Left cardiac atrium (tissue), 4 donors: Measurements from ENCODE around the gene SHCBP1. TPM values are rescaled to one million over a fixed set of nuclear protein-coding genes. Genes with fewer than 3 reads are reported as not detected.

Source experiments
- ATAC-seq, 2 donors: fragments of 200-7000 bp; cut with Tn5 transposase; one replicate each; pipeline ENCODE4 v1.9.1; 2020; ENCODE audit warnings: mild to moderate bottlenecking in 2 of 2, moderate library complexity in 2 of 2
- DNase-seq: peaks from one replicate; pipeline ENCODE4 v3.0.0-alpha.2; 2020
- intact Hi-C, 2 donors: fragments of 100-400 bp; cut with DNase I; formaldehyde crosslinking; loops; one replicate each; pipeline versions ENCODE4 v1.14.1 to v1.15.1; 2022 to 2023
- total RNA-seq, 2 donors: library from RNA; stranded (reverse); fragmentation: NEBNext Ultra II Directional; extraction: Animal tissue kit (Norgen Biotek cat#: 25700); gene quantifications; one replicate each; pipeline ENCODE4 v1.2.1, GENCODE V29; 2021
- donor health status: DM: no; HTN: yes; CAD: no.
- donor health status: DM: no; HTN: yes; CAD: no; lungs with severe emphysema.
- donor health status: DM: yes; HTN: yes; CAD: no.
- donor health status: Dilated cardiomyopathy.

Gene SHCBP1
- total RNA-seq, 2 donors from 2014 or later, result 0.76 to 1.8 TPM

- ATAC-seq, result no peak
- no peak for DNase-seq
- intact Hi-C loops, result loop anchor here (5.0 to 10.0 kb wide), 2 partner anchors 47 to 49 kb away; no protein-coding TSS in a partner anchor
Measured at GRCh38 chr16:46558018-46558417, 63.2 kb downstream of the SHCBP1 start.

GRCh38 chr16:46555951-46556350 is 65.2 kb downstream of the SHCBP1 start:
- DNase-seq (no peak), ATAC-seq (no peak)
- intact Hi-C loops, result loop anchor here (5.0 to 10.0 kb wide), 2 partner anchors 49 to 51 kb away; no protein-coding TSS in a partner anchor

GRCh38 chr16:46554435-46554834 is 66.7 kb downstream of the SHCBP1 start:
- intact Hi-C loops, result loop anchor here in 1 of 2 donors (10.0 kb wide), 1 partner anchor 50 kb away; no protein-coding TSS in a partner anchor
- ATAC-seq, result peak in 1 of 2 donors; percentile 35
- DNase-seq, result peak; percentile 77

- ATAC-seq, result no peak
- intact Hi-C loops, result no loop called here
Measured at GRCh38 chr16:46549477-46549876, 71.7 kb downstream of the SHCBP1 start.

More at GRCh38 chr16:46549477-46549876, 71.7 kb downstream of the SHCBP1 start:
- DNase-seq, result no peak

Other genes starting within 250 kb of the SHCBP1 start
- gene VPS35, start 67.8 kb upstream of the SHCBP1 start, total RNA-seq, result 10 to 100 TPM; 68.0 to 74.0 TPM
- 1 to 10 TPM; 2.0 to 2.1 TPM for gene ORC6, start 68.3 kb upstream of the SHCBP1 start, total RNA-seq
- 100 to 1,000 TPM; 230 to 333 TPM for gene MYLK3, start 127.0 kb upstream of the SHCBP1 start, total RNA-seq
- 10 to 100 TPM in 1 of 2 donors, 1 to 10 TPM in 1; 8.6 to 10.2 TPM for gene C16orf87, start 209.8 kb upstream of the SHCBP1 start, total RNA-seq